GM21825 (cell line): ENCODE data around the gene UMAD1.
A peak's percentile ranks its signal among the peaks of the same experiment; 100 is the strongest.

Experiments
- ATAC-seq: cut with Tn5 transposase; IDR thresholded peaks from one replicate; pipeline ENCODE4 v1.9.1; 2021; ENCODE audit warnings: mild to moderate bottlenecking, moderate library complexity; ENCODE audit not compliant: unreplicated experiment

Gene UMAD1

GRCh38 chr7:7718492-7718891 is 77.9 kb downstream of the UMAD1 start, which contains the start of gene RPA3:
RPA3 (minus strand) TSS chr7:7718607; CDS start chr7:7640418, 78,189 bp downstream.
- no peak for ATAC-seq

DNA sequence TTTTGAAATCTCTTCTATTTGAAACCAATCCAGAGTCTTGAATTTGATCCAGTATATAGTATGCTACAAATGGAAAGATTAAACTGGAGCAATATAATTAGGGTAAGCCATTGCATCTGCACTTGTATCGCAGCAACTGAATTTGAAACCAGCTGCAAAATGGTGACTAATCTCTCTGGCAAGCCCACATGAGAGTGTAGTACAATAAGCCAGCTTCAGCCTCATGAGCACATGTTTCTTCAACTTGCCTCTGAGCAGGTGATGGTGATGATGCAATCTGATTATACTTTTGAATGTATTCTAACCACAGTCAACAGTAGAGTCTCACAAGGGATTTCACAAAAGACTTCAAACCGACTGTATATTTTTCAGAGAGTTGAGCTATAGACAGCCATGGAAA is 78.7 kb downstream of the UMAD1 start:
- peak; percentile 93 for ATAC-seq

DNA sequence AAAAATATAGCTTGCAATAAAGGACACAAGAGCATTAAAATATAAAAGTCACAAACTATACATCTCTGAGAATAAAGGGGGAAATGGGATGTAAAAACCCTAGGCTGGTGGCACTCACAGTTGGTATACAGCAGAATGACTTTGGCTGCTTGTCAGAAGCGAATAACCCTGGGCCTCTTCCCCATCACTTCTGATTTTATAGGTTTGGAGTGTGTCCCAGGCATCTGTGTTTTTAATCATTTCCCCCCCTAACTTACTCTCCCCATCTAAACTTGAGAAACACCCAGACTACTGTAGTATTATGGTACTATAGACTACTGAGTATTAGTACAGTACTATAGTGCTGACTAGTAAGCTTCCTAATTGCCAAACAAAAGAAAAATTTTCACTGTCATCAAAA is 79.6 kb downstream of the UMAD1 start:
- no peak for ATAC-seq

DNA sequence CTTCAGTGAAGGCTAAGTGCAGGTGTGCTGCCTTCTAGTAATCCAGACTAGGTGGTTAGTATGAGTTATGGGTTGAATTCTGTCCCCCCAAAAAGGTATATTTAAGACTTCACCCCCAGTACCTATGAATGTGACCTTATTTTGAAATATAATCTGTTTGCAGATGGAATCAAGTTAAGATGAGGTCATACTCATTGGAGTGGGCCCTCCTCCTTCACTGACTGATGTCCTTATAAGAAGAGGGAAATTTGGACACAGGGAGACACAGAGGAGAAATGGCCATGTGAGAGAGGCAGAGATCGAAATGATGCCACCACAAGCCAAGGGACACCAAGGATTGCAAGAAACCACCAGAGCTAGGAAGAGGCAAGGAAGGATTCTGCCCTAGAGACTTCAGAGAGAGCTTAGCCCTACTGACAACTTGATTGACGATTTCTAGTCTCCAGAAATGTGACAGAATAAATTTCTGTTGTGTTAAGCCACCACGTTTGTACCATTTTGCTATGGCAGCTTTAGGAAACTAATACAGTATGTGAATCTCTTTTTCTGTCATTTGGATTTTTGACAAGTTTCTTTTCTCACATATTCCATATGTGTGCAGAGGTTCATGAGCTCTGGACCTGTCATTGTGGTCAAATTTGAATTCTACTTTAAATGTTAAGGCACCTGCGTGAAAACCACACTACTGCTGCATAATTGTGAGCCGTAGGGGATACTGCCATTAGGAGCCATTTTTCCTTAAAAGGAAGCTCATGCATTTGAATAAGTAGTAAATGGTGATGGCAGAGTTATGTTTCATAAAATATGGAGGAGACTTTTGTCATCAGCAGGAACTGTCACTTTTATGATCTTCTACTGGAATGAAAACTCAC is 80.4 kb downstream of the UMAD1 start:
- ATAC-seq, result no peak

DNA sequence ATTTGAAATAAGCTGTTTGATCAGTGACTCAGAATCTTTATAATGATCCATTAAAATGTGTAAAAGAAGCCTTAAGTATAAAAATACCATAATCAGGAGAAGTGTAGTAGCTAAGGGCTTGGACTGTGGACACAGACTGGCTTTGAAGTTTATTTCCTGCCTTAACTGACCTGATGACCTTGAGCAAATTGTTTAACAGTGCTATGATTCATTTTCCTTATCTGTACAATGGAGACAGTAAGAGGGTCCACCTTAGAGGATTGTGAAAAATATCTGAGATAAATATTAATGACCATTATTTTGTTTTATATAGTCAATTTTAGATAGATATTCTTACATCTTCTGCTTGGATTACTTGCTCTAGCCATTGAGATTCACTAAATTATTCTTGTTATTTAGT is 91.2 kb downstream of the UMAD1 start:
- ATAC-seq, result no peak

DNA sequence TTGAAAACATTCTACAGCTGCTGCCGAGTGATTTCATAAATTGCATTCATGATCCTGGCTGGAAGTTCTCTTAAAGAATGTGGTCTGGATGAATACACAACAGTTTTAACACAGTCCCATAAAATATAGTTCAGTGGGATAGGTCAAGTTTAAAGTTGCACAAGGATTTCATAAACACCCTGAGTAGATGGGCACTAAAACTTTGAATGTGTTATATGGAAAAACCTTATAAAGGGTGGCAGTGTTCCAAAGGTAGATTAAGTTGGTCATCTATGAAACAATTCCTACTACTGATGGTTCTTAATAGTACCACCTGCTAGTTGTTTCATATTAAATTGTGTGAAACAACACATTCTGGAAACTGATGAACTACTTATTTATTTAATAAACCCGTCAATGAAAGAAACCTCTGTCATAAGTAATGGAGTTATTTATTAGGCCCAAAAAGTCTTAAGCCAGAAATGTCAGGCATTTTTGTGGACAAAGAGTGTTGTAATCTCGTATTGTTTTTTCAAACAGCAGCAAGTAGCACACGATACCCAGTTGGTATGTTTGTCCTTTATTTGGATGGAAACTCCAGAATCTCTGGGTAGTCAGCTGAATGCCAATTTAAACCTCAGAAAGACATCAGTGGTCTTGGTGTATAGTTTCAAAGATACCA is 92.2 kb downstream of the UMAD1 start:
- no peak for ATAC-seq

GRCh38 chr7:7736671-7737070 is 96.1 kb downstream of the UMAD1 start:
- ATAC-seq, result no peak

GRCh38 chr7:7737674-7738073 is 97.1 kb downstream of the UMAD1 start:
- no peak for ATAC-seq

DNA sequence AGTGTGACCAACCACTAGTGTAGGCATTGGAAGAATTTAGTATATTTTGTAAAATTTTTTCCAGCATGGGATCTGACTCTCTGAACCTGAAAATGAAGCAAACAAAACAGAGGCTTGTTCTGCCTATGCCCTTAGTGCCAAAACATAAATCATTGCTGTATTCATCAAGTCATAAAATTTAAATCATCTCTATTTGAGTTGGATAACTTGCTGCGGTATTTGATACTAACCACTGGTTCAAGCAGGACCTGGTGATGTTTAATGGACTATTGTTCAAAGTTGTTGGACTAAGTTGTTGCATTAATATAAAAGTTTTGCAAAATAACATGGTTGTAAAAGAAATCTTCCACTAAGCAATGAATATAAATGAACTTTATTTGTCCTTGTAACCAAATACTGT is 97.6 kb downstream of the UMAD1 start:
- no peak for ATAC-seq

DNA sequence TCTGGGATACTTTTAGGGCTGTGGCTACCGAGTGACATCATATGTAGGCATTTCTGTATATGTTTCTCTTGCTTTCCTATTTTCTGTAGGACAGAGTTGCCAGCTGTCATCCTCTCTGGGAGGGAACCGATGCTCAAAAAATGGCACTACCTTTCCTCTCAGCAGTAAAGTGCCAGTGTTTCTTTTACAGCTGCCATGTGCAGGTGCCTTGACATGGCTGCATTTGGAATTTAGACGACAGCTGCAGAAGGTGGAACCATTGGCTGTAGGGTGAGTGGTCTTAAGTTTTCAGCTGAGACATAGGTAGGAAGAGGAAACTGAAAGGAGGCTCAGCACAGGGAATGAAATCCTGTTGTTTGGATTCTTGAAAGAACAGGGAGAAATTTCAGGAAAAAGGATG is 98.1 kb downstream of the UMAD1 start:
- ATAC-seq, result no peak

DNA sequence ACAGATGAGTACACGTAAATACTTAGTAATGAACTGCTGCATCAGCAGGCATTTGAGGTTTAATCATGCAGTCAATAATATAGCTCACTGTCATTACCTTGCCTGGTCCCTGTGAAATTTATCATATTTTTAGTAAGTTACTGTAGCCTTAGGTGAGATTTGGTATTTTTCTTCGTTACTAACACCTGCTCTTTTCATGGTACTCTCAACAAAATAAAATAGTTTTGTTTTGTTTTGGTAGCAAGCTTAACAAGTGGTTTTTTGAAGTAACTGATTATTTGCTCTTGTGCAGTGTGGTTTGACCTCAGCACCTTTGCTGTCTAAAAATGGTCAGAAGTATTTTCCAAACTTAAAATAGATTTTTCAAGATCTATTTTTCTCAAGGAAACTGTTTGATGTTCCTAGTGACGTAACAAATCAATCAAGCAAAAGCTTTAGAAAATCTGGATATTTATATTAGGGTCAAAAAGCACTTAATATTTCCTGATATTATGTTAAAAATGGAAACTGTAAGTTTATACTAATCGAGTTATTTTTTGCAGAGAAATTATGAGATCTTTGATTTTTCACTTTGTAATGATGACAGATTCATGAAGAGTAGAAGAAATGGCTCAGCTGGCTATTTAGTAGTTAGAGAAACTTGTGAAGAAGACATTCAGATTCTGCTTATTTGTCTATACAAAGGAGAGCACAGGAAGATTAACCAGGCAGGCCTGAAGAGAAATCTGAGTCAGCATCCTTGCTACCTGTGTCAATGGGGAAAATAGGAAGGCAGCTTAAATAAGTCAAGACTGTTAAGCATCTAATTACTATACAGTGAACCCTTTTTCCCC is 98.9 kb downstream of the UMAD1 start:
- no peak for ATAC-seq

GRCh38 chr7:7740037-7740355 is 99.4 kb downstream of the UMAD1 start:
- ATAC-seq, result no peak

DNA sequence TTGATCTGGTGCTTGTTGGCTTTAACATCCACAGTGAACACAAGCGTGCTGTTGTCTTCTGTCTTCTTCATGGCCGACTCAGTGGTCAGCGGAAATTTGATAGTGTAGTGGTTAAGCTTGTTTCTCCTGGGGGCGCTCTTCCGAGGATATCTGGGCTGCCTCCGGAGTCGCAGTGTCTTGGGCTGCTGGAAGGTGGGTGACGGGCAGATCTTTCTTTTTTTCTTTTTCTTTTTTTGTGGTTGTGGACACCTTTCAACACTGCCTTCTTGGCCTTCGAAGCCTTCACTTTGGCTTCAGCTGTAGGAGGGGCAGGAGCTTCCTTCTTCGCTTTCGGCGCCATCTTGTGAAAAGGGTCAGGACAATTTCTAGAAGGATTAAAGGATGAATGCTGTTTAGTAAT is 101.7 kb downstream of the UMAD1 start:
- no peak for ATAC-seq

- ATAC-seq, result no peak
These were observed 104.7 kb downstream of the UMAD1 start for GRCh38 chr7:7745258-7745657.

- no peak for ATAC-seq
These were observed 105.4 kb downstream of the UMAD1 start for GRCh38 chr7:7745966-7746365.

GRCh38 chr7:7746458-7746857 is 105.9 kb downstream of the UMAD1 start:
- ATAC-seq, result no peak

GRCh38 chr7:7750571-7751242 is 110.2 kb downstream of the UMAD1 start:
- no peak for ATAC-seq

DNA sequence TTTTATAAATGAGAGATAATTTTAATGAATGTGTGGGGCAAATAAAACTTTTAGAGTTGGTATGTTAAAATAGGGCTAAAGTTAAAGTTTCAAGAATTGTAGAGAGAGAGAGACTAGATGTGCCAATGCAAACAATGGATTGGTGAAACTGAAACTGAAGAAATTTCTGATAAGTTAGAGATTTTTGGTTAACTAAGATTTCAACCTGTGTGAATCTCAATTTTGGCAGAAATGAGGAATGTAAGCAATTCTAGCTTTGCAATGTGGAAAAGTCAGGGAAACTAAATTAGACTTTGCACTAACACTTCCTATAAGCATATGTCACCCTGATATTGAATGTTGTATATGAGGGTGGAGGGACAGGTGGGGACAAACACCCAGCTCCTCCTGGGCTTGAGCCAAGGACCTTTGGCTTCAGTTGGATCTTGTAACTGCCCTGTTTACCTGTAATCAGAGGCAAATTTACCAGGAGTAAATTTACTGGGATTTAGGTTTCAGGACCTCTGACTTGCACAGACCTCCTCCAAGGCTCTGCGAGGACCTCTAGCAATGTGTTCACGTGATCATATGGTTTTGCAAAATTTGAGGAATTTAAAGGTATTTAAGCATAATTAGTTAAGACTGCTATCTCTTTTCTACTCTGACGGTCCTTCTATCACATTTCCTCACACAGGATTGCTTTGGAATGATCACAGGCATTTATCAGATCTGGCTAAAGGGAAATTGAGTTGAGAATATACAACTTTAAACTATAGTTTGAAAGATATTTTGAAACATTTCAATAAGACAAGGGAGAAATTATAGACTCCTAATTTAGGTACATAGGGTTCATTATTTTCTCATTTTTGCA is 110.9 kb downstream of the UMAD1 start:
- no peak for ATAC-seq

DNA sequence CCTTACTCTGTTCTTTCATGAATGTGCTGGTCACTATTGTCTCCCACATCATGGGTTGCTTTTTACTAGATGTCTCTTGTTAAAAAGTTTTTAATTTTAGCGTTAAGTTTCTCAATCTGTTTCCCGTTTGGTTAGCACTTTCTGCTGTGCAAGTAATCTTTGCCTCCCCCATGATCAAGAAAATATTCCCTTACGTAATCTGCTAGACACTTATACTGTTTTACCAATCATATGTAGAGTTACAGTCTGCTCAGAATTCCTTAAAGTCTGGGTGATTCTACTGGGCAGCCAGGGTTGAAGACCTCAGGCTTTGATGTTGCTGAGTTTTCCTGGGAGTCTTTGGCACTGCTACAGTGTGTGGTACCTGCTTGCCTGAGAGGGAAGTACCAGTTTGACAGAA is 116.0 kb downstream of the UMAD1 start:
- no peak for ATAC-seq

- no peak for ATAC-seq
These were observed 117.0 kb downstream of the UMAD1 start for GRCh38 chr7:7757576-7757975.
